Pons (tissue), 1 donor: ENCODE measurements around the gene ARHGEF12.

ENCODE experiments used
- DNase-seq: peaks from one replicate; pipeline ENCODE4 v3.0.0-alpha.2; 2016; ENCODE audit warnings: low spot score

Gene ARHGEF12

DNA sequence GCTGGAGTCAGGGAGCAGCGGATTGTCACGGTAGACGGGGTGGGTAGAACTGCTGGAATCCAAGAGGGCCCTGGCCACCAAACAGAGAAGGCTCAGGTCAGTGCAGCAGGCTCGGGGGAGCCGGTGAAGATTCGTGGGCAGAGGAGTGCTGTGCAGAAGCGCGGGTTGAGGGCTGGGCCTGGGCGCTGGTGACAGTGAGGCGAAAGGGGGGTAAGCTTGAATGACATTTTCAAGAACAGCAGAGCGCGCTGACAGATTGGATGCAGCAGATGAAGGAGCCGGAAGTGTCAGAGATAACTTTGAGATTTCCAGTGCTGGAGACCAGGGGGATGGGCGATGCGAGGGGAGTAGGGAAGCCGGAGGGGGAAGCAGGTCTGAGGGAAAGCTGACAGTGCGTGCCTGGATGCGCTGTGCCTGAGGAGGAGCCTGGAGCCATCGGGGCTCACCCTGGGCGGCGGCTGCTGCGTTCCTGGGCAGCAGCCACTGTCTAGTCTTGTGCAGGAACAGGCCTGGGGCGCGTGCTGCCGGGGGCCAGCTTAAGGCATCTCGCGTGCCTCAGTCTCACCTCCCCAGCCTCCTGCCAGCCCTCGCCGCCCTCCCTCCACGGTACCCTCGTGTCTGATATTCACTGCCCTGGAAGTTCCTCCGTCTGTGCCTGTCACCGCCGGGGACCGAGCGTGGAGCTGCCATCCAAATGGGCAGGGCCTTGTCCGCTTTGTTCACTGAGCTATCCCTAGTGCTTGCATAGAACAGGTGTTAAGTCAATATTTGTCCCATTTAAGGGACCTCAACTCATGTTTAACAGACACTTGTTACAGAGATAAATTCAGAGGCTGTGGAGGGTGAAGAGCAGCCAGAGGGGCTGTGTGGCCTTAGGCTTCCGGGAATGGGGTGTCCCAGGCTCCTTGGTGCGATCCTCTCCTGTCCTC is 180.5 kb downstream of the ARHGEF12 start:
- DNase-seq, result no peak

DNA sequence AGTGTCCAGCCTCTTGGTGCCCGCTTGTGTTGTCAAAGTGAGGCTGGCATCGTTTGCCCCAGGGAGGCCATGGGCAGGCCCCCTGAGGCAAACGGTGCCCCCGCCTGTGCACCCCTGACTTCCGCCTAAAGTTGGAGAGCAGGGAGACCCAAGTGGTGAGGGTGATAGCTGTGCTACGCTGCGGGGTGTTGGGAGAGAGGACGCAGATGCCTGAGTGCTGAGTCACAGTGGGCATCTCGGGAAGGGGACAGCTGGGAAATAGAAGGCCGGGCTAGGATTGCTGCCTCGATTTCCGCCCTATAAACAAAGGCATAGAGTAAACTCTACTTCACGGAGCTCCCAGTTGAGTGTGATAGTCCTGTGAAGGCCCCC is 181.2 kb downstream of the ARHGEF12 start:
- DNase-seq, result no peak

DNA sequence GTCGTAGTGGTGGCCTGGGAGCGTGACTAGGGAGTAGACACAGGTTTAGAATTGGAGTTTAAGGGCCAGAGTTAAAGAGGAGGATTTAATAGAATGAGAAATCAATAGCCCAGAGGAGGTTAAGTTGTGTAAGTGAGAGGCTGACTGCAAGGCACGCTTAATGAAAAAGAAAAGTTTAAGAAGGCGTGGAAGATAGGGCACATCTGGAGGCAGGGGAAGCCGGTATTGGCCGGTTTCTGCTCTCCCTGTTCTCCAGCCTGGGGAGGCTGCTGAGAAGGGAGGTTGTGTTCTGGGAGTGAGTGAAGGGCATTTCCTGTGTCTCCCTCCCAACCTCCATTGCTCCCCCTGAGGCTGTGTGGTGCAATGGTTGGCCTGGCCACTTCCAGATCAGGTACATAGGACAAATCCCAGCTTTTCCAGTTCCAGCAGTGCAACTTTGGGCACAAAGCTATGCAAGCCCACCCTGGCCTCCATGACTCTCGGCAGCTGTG is 181.6 kb downstream of the ARHGEF12 start:
- no peak for DNase-seq

DNA sequence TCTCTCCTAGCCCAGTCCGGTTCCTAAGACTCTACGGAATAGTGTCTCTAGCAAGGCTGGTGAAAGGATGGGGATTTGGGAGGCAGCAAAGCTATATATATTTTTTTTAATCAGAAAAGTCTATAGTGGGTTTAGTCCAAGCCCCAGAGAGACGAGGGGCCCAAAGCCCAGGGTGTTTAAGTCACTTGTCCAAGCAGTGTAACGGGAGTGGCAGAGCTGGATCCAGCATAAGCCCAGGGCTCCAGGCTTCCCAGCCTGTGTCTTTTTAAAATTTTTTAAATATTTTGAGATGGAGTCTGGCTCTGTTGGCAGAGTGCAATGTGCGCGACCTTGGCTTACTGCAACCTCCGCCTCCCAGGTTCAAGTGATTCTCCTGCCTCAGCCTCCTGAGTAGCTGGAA is 182.1 kb downstream of the ARHGEF12 start:
- DNase-seq, result no peak

DNA sequence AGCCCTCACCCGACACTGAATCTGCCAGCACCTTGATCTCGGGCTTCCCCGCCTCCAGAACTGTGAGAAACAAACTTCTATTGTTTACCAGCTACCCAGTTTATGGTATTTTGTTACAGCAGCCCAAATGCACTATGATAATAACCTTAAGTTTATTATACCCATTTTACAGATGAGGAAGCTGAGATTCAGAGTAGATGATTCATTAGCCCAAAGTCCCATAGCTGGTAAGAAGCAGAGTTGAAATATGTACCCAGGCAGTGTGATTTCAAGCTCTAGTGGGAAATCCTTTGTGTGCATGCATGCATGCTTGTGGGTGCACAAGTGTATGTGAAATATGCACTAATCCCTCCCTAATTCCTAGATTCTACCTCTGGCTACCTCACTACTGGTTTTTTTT is 183.3 kb downstream of the ARHGEF12 start:
- no peak for DNase-seq

DNA sequence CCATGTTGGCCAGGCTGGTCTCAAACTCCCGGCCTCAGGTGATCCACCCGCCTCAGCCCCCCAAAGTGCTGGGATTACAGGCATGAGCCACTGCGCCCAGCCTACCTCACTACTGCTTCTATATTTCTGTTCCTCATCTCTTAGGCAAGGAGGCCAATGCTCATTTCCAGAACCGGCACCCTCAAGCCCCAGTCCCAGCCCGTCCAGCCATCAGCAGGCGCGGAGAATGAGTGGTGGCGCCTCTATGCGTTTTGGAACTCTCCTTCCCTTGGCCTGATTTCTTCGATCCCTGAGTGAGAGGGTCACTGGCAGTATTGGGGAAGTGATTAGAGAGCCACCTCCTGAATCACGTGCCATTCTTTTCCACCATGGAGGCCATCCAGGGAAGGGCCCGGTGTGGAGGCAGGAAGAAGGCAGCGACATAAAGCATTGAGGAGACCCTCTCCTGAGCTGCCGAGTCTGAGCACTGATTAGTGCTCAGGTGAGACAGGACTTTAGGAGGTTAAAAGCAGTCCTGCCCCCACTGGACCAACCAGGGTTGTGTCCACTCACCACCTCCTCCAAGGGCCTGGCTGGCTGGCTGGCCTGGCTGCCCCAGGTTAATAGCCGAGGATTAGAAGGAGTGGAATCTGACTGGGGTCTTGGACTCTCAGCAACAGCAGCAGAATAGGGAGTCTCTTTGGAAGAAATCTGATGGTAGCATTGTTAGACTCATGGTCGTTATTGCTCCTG is 184.0 kb downstream of the ARHGEF12 start:
- no peak for DNase-seq

DNA sequence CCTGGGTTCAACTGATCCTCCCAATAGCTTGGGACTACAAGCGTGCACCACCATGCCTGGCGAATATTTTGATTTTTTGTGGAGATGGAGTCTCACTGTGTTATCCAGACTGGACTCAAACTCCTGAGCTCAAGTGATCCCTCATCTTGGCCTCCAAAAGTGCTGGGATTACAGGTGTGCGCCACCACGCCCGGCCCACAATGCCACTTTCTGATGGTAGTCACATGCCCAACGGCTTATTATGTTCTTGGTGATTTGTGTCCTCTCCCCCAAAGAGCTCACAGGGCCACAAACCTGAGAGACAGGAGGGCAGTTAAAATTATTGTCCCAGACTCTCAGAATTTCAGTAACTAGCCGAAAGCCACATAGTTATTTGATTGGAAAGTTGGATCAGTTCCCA is 185.0 kb downstream of the ARHGEF12 start:
- no peak for DNase-seq

DNA sequence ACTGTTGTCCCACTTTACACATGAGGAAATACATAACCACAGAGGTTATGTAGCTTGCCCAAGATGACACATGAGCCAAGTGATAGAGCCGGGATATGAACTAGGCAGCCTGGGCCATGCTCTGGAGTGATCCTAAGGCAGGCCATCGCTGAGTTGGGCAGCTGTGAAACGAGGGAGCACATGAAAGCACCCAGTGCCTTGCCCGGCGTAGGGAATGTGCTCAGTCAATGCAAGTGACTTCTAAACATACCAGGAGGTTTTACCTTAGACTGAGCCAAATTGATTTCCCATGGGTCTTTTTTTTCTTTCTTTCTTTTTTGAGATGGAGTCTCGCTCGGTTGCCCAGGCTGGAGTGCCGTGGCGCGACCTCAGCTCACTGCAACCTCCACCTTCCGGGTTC is 185.8 kb downstream of the ARHGEF12 start:
- no peak for DNase-seq

DNA sequence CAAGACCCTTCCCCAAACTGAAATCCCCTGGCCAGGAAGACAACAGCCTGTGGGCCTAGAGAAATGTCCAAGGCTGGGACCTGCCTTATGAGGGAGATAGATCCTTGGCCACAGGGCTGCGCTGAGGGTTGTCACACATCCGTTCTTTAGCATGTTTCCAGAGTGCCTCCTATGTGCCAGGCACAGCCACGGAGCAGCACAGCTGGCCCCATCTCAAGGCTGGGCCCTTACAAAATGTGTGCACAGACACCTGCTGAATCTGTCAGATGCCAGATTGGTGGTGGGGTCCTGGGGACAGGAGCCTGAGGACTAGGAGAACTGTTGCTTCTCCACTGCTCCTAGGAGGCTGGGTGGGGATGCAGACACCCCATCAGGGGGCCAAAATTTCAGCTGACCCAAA is 186.5 kb downstream of the ARHGEF12 start:
- no peak for DNase-seq

DNA sequence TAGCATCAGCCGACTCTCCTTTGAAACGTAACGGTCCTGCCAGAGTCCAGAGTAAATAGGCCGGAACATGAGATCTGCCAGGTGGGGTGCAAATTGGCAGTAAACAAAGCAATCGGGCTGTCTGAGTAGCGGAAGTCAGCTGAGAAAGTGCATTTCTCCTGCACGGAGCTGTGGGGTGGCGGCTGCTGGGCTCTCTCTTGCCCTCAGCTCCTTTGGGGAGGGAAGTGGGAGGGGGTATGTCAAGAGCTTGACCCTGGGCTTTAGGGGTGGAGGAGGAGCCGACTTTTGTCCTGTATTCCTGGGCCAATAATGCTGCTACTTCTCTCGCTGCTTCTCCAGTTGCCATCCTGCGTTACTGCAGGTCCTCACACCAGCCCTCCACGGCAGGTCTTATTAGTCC is 187.0 kb downstream of the ARHGEF12 start:
- DNase-seq, result no peak

DNA sequence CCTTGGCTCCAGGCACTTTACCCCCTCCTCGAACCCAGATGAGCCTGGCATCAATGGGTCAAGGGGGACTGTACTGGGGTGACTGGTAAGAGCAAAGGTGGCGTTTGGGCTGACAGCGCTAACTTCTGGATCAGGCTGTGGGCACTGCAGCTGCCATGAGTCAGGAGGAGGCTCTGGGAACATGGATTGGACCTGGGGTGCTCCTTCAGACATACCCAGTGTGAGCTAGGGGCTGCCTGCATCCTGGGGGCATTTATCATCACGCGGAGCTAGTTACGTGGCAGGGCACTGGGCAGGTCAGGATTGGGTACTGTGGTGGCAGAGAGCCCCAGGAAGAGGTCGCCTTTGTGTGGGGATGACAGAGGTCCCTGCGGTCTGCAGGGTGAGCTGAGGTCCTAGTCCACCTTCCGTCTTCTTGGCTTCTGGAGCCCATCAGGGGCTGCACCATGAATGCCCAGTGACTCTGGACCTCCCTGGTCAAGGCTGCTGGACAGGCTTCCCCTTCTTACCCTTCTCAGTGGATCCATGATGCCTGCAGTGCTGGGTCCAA is 188.4 kb downstream of the ARHGEF12 start:
- no peak for DNase-seq

DNA sequence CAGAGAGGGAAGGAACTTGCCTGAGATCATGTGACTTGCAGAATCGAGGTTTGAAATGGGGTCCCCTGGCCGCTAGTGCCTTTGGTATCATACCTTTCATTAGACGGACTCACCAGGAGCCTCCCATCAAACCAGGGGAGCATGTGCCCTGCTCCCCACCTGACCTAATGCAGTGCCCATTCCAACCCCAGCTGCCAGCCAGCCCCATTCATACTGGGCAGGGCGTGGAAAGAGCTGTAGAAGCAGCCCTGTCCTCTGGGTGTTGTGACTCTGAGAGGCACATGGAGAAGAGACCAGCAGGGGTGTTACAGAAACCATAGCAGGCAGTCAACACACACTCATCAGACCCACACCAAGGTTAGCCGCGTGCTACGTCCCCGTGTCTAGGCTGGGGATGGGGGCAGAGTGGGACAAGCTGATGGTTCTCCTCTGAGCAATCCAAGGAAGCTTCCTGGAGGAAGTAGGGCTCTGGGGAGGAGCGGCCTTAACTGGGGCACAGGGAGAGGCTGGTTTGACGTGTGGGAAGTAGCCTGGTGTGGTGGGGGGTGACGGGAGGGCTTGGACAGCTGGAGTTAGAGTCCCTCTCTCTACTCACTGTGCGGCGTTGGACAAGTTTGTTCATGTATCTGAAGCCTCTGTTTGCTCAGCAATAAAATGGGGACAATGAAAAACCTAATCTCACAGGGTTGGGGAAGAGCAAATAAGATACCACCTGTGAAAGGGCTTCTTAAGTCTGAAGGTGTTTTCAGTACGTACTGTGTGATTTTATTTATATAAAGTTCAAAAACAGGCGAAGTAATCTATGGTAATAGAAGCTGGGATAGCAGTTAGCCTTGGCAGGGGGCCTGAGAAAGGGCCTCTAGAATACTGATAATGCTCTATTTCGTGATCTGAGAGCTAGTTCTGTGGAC is 189.3 kb downstream of the ARHGEF12 start:
- DNase-seq, result no peak

DNA sequence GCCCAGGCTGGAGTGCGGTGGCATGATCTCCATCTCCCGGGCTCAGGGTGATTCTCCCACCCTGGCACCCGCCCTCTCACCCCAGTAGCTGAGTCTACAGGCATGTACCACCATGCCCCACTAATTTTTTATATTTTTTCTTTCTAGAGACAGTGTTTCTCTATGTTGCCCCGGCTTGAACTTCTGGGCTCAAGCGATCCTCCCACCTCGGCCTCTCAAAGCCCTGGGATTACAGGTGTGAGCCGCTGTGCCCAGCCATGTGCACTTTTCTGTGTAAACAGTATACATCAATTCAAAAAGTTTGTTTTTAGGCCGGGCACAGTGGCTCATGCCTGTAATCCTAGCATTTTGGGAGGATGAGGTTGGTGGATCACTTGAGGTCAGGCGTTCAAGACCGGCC is 190.0 kb downstream of the ARHGEF12 start:
- no peak for DNase-seq

DNA sequence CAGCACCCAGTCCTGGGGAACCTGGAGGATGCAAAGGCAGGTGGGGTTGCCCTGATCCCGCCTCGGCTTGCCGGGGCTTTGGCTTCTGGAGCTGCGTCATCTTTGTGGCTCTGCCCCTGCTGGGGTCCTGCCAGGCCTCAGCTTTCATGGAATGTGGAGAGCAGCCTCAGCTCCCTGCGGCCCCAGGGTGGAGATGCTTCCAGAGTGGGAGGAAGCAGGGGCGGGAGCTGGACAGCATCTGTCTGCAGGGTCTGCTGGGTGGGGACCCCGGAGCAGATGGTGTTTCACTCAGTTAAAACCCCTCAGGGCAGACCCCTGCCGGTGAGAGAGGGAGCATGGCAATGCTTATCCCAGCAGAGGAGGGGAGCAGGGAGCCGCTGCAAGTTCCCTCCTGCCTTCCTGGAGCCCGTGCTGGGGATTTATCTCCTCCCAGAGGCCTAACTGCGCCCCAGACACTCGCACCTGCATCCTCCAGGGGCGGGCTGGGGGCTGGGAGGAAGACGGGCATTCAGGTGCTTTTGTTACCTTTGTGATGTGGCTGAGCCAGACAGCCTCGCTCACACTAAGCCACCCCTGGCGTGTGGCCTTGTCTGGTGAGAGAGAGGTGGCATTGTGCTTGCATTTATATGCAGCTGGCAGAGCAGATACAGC is 191.0 kb downstream of the ARHGEF12 start:
- no peak for DNase-seq

DNA sequence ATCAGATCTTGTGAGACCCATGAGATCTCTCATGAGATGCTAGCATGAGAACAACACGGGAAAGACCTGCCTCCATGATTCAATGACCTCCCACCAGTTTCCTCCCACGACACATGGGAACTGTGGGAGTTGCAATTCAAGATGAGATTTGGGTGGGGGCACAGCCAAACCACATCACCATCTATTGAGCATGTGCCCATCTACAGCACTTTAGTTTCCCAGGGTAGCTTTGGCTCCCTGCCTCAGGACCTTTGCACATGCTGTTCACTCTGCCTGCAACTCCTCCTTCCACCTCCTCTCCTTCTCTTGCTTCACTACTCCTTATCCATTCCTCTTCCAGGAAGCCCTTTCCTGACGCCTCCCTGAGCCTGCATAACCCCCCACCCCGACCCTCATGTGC is 192.5 kb downstream of the ARHGEF12 start:
- DNase-seq, result no peak

DNA sequence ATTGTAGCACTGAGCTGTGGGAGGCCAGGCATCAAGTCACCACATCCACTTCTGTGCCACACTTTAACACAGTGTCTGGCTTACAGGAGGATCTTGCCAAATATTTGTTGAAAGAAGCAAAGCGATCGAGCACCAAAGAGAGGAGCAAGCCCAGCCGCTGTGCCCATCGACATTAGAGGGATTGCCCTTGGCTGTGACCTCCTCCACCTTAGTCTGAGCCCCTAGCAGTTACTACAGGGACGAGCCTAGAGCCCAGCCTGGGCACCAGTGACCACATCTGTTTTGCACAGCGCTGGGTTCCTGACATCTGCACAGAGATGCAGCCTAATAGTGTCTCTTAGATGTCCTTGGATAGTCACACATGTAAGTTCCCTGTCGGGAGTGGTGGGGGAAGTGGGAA is 193.0 kb downstream of the ARHGEF12 start:
- DNase-seq, result no peak

DNA sequence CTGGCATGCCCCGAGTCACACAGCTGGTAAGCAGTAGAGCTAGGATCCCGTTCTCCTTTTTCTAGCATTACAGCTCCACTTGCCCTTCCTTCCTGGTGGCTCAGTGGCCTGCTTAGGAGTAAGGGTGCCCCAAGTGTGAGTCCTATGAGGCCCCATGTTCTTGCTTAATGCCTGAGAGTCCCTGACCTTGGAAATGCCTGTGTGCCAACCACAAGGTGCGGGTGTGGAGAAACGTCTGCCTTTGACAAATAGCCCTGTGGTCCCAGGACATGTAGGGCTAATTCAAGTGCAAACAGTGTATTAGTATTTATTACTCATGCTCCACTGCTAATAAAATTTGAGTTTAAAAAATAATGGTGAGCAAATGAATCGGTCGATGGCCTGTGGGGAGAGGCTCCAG is 193.7 kb downstream of the ARHGEF12 start:
- no peak for DNase-seq

DNA sequence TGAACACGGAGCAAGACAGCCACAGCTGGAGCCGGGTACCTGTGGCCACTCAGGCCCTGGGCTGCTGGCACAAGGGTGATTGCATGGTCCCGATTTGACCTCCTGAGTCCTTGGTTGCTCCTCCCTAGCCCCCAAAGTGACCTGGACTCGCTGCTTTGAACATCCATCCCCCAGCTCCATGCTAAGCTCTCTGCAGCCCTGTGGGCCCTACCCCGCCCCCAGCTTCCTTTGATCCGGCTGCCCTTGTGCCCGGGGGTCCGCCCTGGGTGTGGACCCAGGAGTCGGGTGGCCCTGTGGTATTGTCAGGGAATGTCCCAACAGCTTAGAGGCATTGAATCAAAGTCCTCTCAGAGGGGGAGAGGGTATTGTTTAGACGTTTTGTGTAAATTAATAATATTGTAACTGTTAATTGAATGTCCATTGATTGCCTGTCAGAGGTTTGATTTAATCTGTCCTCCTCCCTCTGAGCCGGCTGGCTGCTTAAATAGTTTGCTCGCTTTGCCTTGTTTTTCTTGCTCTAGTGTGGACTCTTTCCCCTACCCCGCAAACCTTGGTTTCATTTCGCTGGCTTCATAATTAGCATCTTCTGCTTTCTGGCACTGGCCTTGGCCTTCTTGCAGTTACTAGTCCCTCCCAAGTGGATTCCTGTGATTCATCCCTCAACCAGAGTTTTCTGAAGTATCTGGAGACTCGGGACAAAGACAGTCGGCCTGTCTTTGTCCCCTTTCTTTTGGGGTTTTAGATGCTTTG is 196.0 kb downstream of the ARHGEF12 start:
- DNase-seq, result no peak

DNA sequence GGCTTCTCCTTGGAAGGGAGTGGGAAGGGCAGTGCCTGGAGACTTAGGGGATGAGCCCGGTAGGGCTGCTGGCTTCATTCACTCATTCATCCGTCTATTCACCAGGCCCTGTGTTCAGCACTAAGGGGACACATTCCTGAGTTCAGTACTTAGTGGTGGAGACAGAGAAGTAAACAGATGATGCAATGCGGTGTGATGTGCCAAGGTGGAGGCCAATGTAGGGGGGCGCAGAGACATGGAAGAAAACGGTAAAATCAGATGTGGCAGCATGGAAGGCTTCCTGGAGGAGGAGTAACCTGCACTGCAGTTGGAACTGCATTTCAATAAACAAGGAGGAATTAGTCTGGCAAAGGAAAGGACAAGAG is 196.6 kb downstream of the ARHGEF12 start:
- no peak for DNase-seq

DNA sequence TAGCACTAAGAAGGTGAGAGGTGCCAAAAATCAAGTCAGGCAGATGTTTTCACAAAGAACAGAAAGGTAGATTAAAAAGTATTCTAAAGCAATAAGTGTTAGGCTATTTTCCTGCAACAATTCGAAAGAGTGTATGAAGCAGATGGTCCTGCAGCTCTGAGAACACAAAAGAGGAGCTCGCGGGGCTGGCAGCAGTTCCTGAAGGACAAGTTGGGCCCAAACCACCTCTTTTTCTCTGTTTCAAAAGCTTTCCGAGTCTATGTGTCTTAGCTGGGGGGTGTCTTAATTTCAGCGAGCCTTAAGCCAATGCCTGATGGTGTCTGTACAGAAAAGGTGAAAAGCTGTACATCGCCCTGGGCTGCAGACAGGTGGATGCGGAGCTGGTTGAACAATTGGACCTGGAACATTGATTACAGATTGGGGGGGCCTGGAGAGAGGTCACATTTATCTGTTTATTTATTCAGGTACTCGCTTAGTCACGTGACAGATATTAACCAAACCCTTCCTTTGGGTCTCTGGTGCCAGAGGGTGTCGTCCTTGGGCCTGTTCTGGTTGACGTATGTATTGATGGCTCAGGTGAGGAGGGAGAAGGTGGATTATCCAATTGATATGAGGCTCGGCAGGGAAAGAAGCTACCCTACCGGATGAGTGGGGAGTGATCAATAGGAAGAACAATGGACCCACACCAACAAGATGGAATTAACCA is 200.0 kb downstream of the ARHGEF12 start:
- DNase-seq, result no peak
